Measurements from ENCODE around the gene CCNK.

CCNK gene

DNA sequence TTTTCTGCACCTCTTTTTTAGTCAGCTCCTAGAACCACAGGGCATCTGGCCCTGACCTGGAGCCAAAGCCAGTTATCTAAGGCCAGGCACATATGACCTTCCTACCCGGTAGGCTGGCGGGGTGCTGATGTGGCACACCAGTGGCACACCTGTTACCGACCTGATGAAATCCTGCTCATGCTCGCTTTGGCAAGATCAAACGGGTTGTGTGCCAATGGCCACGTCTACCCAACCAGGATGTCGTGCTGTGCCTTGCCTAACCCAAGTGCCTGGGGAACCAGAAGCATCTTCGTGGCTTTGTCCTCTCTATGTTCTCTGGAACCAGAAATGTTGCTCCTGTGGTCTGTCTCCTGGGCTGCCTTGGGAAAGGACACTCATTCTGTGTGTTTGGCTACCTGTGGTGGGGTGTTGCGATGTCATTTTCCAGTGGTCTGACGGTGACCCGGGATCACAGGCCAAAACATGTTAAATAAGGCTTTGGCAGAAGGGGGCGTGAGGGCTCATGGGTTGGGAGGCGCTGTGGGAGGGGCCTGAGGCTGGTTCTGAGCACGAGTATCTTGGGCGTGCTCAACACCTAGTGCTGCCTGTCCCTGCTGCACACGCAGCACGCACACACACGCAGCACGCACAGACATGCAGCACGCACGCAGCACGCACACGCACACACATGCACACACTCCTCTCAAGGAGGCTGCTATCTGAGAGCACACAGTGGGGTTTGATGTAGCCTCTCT is 27.9 kb downstream of the CCNK start:
- DNase-seq = no peak

DNA sequence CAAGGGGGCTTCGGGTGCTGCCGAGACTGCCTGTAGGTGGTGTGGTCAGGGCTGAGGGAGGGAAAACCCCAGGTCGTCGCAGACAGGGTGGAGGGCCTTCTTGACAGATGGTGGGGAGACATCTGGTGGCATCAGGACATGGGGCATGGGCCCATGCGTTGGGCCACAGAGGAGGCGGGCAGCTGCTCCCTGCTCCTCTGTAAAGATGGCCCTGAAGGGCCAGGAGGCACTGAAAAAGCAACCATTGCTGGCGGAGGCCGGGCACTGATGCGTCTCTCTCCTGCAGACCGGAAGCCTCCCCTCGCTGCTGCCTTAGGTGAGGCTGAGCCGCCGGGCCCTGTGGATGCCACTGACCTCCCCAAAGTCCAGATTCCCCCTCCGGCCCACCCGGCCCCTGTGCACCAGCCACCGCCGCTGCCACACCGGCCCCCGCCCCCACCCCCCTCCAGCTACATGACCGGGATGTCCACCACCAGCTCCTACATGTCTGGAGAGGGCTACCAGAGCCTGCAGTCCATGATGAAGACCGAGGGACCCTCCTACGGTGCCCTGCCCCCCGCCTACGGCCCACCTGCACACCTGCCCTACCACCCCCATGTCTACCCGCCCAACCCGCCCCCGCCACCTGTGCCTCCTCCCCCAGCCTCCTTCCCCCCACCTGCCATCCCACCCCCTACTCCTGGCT is 28.8 kb downstream of the CCNK start:
- no peak for DNase-seq

DNA sequence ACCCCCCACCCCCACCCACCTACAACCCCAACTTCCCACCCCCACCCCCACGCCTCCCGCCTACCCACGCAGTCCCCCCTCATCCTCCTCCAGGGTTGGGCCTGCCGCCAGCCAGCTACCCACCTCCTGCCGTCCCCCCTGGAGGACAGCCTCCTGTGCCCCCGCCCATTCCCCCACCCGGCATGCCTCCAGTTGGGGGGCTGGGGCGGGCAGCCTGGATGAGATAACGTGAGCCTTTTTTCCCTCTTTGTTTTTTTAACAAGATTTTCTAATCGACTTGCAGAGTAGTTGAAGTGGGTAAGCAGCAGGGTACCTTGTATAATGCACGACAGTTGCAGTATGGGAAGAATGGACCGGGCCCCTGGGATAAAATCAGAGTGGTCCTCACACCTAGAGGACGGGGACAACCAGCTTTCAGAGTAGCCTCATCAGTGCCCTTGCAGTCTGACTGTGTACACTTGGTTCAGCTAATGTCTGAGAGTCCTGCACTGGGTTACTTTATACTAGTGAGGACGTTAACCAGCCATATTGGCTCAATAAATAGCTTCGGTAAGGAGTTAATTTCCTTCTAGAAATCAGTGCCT is 29.4 kb downstream of the CCNK start:
- DNase-seq = no peak

DNA sequence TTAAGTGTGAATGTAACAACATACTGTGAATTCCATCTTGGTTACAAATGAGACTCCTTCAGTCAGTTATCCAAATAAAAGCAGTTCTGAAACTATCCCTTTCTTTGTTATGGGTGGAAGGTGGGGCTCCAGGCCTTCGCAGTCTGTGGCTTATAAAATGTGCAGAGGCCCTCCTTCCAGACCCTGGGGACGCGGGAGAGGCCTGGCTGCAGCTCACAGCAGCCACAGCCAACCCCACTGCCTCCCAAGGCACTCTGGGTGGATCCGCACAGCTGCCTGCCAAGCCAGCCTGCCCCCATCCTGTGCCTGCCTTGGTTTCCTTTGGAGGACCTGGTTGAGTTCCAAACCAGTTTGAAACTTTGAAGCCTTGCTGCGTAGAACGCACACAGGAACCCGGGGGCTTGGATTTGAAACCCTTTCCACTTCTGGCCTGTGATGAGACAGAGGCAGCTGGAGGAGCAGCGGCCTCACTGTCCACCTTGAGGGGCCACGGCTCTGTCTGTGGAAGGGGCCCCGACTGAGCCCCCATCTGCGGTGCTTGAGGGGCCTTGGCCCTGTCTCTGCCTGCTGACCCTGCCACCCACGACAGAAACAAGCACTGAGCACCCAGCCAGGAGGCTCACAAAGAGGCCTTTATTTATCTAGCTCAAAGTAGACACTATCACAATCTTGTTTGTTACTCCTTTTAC is 30.4 kb downstream of the CCNK start:
- no peak for DNase-seq

DNA sequence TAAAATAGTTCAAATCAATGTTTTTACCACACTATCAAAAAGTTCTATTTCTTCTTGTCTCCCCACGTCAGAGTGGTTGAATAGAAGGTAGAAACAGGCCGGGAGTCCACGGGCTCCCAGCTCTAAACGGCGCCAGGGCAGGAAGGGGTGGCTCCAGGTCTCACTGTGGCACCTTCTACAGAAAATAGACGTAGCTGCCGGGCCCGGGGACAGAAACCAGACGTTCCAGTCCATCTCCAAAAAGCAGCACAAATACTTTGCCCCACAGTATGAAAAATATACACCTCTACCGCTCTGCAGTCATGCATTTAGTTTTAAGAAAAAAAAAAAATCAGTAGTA is 30.9 kb downstream of the CCNK start:
- DNase-seq = no peak

DNA sequence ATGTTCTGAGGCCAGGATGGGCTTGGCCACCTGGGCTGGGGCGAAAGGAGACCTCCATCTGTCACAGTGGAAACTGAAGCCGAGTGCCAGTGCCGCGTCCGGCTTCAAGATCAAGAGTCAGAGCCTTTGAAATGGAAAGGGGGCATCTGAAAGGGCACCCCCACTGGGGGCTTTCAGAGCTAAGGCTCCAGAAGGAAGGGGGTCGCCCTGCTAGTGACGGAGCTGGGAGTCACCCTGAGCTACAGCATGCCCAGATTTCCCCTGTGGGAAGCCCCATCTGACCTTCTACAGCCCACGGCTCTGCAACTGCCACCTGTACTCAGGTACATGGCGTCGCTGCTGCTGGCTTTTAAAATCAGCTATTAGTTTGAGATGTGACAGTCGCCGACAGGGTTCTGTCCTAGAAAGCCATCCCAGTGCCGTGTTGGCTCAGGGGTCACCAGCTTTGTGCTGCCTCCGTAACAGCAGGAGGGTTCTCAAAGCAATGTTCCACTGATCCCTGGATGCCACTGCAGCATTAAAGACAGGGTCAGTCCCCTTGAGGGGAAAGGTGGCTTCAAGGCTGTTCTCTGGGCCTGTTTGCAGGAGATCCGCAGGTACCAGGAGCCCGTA is 31.5 kb downstream of the CCNK start:
- DNase-seq = no peak

DNA sequence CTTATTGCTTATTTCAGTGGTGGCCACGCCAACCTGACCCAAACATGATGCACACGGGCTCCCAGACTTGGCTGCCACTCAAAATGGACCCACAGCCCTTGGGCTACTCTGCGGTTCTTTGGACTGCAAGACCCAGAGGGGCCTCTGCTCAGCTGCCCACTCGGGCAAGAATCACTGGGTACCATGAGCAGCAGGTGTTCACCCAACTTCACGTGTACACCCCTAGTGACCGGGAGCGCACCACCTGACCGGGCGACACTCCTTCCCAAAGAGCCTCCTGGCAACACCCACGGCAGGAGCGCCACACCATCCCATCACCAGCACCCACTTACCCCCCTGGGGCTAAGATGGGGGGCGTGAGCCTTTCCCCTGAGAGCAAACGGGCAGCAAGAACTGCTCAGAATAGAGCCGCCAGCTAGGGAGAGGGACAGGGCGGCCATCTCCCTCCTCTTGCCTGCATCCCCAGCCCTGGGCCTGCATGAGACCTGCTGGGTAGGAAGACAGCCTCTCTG is 32.0 kb downstream of the CCNK start:
- no peak for DNase-seq

DNA sequence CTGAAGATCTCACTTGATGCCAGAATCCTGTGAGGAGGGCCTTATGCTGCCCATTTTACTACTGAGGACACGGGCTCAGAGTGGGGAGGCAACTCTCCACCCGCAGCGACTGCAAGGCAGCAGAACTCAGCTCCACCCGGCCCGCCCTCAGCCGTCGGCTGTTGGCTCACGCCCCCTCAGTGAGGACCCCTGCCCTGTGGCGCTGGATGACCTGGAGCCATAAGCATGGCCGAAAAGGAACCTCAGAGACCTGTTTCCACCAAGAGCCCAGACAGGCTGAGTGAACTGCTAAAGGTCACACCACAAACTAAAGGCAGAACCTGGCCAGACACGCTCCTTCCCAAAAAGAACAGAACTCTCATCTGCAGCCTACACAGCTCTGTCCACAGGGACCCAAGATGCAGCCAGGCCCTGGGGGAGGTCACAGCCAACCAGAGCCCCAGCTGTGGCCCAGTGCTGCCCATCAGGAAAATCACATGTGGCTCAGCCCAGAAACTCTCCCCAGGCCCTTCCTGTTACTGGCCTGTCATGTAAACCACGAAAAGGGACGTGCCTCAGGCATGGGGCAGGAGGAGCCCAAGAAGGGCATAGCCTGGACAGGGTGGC is 32.8 kb downstream of the CCNK start:
- no peak for DNase-seq

DNA sequence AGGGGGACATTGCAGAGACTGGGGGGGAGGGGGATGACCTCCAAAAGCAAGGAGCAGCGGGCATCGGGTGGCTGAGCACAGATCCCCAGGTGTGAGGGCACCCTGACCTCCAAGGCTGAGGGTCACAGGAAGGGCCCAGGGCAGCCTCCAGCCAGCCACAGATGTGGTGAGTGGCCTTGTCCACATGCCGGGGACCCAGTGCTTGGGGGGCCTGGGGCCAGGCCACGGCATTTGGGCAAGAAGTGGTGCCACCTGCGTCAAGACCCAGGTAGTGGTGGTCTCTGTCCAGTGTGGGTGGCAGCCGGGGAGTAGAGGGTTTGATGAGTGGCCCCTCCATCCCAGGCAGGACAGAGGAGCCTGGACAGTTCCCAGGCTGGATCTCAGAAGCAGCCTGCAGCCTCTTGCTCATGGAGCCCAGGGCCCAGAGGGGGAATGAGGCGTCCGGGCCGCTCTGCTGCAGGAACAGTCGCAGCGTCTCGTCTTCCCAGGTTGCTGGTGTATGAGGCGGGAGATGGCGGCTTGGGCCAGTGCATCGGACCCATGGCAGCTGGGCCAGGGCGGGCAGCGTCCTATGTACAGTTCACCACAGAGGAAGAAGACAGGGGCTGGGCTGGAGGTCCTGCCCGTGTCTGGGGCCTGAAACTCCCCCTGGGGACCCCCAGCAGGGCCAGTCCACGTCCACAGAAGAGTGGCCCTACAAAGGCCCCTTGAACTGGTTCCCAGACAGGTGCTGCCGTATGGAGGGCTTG is 33.5 kb downstream of the CCNK start:
- DNase-seq = no peak

DNA sequence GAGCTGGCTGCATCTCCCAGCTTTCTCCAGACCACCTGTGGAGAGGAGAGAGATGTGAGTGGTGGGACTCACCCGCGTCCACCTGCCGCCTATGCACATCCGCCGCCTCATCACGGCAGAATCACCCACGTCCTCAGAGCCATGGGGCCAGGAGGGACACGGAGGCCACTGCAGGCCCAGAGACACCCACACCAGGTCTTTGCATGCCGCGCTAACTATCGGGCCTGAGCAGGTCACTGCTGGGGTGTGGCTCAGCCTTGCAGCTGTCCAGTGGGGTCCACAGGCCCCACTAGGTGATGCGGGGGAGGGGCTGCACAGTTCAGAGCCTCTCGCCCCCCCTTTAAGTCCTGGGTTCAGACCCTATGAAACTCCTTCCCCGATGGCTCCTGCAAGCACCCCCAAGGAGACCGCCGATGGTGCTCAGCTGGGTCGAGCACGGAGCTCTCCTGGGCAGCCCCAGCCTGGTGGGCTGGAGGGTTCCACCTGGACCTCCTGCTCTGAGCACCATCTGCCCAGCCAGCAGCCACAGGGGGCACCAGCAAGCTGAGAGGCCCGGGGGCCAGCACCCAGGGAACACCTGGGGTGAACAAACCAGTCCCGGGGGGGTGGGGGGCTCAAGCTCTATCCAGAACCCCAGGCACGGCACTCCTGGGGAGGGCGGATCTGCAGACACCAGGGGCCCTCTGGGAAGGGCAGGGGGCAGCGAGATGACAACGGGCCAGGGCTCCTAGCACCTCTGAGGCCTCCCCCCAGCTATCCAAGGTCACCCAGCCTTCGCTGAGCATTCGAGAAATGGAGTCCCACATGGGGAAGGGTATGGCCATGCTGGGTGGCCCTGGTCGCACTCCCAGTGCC is 34.3 kb downstream of the CCNK start:
- DNase-seq = no peak

DNA sequence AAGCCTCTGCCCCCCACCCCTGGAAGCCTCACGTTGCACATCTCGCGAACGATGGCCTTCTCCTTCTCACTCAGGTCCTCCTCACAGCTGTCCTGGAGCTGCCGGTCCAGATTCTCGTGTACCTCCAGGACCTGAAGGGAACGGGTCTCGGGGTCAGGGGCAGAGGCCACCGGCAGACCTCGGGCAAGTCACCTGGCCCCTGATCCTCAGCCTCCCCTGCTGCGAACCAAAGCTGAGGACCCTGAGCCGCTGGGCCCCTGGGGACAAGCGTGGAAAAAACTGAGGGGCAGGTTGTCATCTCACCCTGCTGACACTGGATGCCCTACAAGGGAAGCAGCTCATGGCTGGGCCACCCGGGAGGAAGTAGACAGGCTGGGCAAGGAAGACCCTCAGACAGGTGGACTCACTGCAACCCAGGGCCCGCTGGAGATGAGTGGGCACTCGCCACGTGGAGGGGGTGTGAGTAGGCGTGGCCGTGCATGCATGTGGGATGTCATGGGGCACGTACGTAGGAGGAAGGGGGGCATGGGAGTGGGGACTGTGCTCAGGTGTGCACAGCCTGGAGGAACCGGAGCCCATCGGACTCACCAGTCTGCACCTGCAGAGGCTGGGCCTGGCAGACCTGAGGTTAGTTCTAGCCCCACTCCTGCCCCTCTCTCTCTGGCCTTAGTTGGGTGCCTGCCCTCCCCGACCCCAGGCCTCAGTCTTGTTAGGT is 35.1 kb downstream of the CCNK start:
- DNase-seq = peak; percentile 5

DNA sequence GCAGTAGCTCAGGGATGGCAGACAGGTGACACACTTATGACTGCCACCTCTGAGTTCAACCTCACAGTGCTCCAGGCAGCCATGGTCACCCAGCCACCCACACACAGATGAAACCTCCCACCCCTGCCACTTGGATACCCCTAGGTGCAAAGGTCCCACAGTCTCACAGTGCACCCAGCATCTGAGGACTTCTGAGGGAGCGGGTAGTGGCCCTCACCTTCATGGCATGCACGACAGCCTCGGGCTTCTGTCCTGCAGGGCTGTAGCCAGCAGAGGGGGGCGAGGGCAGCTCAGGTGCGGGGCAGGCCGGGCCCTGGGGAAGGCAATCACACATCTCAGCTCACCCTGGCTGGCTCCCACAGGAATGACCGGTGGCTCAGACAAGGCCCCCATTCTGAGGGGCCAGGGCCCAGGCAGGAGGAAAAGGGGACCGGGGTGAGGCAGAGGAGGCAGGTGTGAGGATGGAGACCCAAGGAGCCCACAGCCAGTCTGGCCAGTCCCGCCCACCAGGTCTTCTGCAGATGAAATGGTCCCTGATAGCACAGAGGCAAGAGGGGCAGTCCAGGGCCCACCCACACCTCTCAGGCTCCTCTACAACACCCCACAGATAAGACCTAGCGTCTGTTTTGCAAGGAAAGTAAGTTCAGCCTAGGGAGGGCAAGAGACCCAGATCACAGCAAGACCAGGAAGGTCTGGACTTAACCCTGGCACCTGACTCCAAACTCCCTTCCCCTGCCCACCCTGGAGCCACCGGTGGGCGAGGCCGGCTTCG is 35.8 kb downstream of the CCNK start:
- no peak for DNase-seq

DNA sequence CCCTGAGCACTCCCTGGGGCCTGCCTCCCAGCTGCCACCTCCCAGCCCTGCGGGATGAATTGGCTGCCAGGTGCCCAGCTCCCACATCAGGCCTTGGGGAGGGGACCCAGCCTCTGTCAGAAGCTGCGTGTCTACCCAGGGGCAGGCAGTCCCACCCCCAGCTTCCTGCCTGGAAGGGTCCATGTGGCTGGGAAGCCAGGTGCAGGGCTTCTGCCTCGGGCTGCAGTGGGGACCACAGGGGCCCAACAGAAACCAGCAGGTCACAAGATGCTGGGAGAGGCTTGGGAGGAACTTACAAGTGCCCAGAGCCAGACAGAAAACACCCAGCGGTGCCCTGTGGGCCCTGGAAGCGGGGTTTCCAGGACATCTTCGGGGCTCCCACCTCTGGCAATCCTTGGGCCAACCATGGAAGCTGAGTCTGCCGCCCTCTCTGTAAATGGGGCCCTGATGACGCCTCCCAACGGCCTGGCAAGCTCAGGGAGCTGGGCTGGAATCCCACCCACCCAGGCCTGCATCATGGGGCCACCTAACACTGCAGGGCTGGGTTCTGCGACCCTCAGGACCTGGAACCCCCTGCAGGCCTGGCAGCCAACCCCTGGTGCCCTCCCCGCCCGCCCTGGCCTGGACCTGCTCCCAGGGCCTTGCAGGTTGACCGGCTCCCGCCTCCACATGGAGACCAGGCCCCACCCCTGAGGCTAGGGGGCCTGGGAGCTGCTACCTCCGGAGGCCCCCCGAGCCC is 36.6 kb downstream of the CCNK start:
- DNase-seq = no peak

DNA sequence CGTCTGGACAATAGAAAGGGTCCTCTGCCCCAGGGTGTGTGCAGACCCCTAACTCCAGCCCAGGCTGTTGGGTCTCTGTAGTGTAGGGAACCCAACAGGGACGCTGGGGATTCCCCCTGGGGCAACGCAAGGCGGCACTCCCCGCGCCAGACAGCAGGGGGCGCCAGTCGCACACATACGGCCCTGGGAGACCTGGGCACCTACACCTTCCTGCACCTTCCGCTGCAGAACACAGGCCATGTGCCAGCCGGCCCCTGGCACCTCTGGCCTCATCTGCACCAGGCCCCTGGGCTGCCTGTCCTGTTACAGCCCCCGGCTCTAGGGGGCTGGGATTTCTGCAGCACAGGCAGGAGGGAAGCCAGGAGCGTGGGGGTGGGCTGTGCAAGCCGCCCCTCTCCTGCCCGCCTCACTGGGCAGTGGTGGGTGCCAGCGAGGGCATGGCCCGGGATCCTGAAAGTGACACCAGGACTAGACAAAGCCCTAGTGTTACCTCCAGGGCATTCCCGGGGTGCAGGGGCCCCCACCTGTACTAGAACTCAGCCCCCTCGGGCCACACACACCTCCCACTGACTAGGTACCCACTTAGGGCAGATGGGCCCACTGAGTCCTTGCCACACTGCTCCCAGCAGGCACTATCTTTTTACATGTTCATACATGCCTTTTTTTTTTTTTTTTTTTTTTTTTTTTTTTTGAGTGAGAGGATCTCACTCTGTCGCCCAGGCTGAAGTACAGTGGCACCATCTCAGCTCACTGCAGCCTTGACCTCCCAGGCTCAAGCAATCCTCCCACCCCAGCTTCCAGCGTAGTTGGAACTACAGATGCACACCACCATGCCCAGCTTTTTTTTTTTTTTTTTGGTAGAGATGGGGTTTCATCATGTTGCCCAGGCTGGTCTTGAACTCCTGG is 37.5 kb downstream of the CCNK start:
- DNase-seq = peak; percentile 84

DNA sequence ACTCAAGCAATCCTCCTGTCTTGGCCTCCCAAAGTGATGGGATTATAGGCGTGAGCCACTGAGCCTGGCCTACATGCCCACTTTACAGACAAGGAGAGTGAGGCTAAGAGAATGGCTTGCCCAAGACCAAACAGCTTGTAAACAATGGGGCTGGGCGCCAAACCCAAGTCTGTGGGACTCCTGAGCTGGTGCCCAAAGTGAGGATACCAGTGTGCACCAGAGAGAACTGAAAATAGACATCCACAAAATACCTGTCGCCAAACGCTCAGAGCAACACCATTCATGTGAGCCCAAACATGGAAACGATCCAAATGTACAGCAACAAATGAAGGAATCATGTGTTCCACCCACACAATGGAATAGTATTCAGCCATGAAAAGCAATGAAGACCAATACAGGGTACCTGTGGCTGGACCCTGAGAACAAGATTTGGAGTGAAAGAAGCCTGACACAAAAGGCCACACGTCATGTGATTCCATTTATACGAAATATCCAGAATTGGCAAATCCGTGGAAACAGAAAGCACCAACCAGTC is 38.2 kb downstream of the CCNK start:
- DNase-seq = no peak

DNA sequence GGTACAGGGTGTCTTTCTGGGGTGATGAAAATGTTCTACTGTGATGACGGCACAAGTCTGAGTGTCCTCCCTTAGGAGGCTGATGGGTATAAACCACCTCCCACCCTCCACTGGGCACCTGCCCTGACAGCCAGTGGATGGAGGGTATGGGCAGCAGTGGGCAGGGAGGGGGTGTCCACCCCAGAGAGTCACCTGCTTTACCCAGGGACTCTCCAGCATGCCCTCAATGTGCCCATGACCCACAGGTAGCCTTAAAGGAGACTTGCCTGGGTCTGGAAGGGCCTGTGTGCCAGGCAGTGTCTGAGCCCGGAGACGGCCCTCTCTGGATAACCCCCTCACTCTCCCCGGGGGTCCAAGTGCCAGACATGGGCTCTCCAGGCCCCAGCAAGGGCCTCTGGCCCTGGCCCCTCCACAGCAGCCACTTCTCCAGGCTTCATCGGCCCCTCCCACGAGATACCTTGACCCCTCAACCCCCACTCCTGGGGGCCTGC is 38.8 kb downstream of the CCNK start:
- DNase-seq = no peak

DNA sequence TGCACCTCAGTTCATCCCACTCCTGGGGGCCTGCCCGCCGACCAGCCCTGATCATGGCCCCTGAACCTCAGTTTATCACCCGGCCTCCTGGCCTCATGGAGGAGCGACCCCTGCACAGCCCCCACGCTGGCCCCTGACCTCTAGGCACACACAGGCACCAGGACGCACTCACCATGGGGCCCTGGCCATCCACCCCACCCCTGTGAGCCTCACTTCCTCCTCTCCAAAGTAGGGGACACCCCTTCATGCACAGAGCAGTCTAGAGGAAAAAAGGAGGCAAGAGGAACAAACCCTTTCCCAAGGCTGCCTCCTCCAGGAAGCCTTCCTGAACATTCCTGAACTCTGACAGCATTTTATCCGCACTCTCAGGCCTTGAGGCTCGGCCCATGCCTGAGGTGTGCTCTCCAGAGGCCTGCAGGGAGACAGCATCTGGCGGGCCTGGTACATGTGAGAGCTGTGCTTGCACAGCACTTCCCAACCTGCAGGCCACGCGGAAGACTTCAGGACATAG is 39.4 kb downstream of the CCNK start:
- no peak for DNase-seq
